Peyer's patch (tissue), 4 donors: ENCODE results near the gene FITM2.
"Not testable (repeated sequence)": the region's sequence is repeated elsewhere in the genome, so short reads cannot be mapped to it uniquely, and the experiment has no call there.

Experiments used
- POLR2A ChIP-seq, 2 donors: fragments of 450-650 bp; IDR thresholded peaks; one replicate each; pipeline ENCODE4 v1.5.1; 2017; ENCODE audit warnings: antibody characterized with exemption in 2 of 2, mild to moderate bottlenecking in 2 of 2, moderate library complexity in 2 of 2
- TF ChIP-seq, protein P1 (sequence below), 6 experiments: fragments of 450-650 bp in 4 of 6; fragments of 200-600 bp in 2 of 6; sonication (generic) in 1 of 6; IDR thresholded peaks; one replicate each; pipeline ENCODE4 v1.5.1; 2017 to 2019; ENCODE audit warnings: antibody characterized with exemption in 6 of 6, mild to moderate bottlenecking in 3 of 6, moderate library complexity in 1 of 6

DNA sequence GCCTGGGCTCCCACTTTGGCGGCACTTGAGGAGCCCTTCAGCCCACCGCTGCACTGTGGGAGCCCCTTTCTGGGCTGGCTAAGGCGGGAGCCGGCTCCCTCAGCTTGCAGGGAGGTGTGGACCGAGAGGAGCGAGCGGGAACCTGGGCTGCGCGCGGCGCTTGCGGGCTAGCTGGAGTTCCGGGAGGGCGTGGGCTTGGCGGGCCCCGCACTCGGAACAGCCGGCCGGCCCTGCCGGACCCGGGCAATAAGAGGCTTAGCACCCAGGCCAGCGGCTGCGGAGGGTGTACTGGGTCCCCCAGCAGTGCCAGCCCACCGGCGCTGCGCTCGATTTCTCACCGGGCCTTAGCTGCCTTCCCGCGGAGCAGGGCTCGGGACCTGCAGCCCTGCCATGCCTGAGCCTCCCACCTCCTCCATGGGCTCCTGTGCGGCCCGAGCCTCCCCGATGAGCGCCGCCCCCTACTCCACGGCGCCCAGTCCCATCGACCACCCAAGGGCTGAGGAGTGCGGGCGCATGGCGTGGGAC is 11.9 kb downstream of the FITM2 start:
- TF ChIP-seq, protein P1, sequence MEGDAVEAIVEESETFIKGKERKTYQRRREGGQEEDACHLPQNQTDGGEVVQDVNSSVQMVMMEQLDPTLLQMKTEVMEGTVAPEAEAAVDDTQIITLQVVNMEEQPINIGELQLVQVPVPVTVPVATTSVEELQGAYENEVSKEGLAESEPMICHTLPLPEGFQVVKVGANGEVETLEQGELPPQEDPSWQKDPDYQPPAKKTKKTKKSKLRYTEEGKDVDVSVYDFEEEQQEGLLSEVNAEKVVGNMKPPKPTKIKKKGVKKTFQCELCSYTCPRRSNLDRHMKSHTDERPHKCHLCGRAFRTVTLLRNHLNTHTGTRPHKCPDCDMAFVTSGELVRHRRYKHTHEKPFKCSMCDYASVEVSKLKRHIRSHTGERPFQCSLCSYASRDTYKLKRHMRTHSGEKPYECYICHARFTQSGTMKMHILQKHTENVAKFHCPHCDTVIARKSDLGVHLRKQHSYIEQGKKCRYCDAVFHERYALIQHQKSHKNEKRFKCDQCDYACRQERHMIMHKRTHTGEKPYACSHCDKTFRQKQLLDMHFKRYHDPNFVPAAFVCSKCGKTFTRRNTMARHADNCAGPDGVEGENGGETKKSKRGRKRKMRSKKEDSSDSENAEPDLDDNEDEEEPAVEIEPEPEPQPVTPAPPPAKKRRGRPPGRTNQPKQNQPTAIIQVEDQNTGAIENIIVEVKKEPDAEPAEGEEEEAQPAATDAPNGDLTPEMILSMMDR (IDR thresholded peaks at IDR 0.05), result not testable (repeated sequence)
- not testable (repeated sequence) for TF ChIP-seq POLR2A (IDR thresholded peaks at IDR 0.05)
